H54 (cell line): ENCODE measurements around the gene OR6Q1.

ENCODE experiments used
- DNase-seq: peaks from one replicate; pipeline ENCODE4 v3.0.0; 2011; ENCODE audit warnings: low spot score, mixed read lengths; ENCODE audit not compliant: insufficient read length
- FAIRE-seq: peaks from 3 replicates; lab custom pipeline; 2011; peaks lifted over from hg19 to GRCh38; lab: Jason Lieb, UNC
- POLR2A ChIP-seq: IDR thresholded peaks from 2 replicates; pipeline ENCODE4 v1.6.1; 2011; ENCODE audit warnings: low read depth, mild to moderate bottlenecking, low read length

The OR6Q1 gene

GRCh38 chr11:58028687-58029411 is 1.9 kb upstream of the OR6Q1 start:
- TF ChIP-seq POLR2A, result no peak
- no peak for DNase-seq
- FAIRE-seq, result no peak

DNA sequence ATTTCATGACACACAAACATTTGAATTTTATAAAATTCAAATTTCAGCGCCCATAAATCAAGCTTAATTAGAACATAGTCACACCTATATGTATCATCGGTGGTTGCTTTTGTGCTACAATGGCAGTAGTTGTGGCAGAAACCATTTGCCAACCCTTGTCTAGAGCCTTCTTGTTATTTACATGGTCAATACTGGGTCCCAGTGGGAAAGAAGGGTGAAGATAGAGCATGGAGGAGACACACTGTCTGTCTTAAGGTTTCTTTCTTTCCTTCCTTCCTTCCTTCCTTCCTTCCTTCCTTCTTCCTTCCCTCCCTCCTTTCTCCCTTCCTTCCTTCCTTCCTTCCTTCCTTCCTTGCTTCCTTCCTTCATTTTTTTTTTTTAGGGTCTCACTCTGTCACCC is 3.7 kb downstream of the OR6Q1 start:
- no peak for TF ChIP-seq POLR2A
- DNase-seq (no peak), FAIRE-seq (no peak)

- DNase-seq, result no peak
- FAIRE-seq, result no peak
- TF ChIP-seq POLR2A, result no peak
Measured at GRCh38 chr11:58039589-58039988, 8.8 kb downstream of the OR6Q1 start.

- TF ChIP-seq POLR2A, result no peak
- DNase-seq, result no peak
- FAIRE-seq, result no peak
Measured at GRCh38 chr11:58043379-58043778, 12.6 kb downstream of the OR6Q1 start.

GRCh38 chr11:58046231-58046630 is 15.5 kb downstream of the OR6Q1 start:
- FAIRE-seq, result no peak

GRCh38 chr11:58047818-58048217 is 17.1 kb downstream of the OR6Q1 start:
- FAIRE-seq (no peak), DNase-seq (no peak)
- no peak for TF ChIP-seq POLR2A

More at GRCh38 chr11:58046231-58046630, 15.5 kb downstream of the OR6Q1 start:
- TF ChIP-seq POLR2A, result no peak
- no peak for DNase-seq

DNA sequence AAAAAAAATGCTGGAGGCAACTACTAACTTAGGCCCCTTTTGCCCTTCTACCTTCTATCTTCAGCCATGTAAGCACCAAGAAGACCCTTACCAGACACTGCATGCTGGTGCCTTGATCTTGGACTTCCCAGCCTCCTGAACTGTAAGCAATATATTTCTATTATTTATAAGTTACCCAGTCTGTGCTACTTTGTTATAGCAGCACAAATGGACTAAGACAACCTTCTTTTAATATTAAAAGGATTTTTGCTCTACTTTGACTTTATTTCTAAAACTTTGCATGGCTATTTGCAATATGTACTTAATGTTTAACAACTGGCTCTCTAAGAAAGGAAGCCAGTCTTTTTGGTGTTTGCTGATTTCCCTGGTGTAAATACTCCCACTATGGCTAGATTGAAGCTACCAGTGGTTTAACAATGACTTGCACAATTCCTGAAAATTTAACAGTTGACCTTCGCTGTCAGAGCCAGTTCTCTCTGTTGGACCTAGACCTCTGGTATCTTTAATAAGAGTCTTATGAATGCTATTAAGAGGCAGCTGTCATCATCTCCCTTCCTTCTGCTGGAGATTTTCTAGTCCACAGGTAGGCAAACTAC is 25.2 kb downstream of the OR6Q1 start:
- FAIRE-seq (no peak), DNase-seq (no peak)
- no peak for TF ChIP-seq POLR2A

GRCh38 chr11:58057481-58057880 is 26.7 kb downstream of the OR6Q1 start:
- DNase-seq (no peak), FAIRE-seq (no peak)
- TF ChIP-seq POLR2A, result no peak

GRCh38 chr11:58058276-58059006 is 27.7 kb downstream of the OR6Q1 start:
- no peak for TF ChIP-seq POLR2A
- no peak for DNase-seq
- FAIRE-seq, result no peak

DNA sequence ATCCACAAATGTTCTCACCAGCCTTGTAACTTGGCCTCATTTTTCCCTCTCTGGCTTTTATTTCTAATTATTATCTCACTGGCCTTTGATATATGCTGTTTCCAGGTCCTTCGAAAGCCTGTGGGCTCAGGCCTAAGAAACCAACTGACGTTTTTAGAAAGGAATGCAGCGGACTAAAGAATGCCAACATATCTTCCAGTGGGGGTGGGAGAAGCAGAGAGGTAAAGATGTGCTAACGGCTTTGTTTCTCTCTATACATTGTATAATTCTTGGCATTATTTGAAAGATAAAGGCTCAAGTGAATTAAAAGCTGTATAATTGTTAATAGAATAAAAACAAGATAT is 28.2 kb downstream of the OR6Q1 start:
- DNase-seq (peak; percentile 42), FAIRE-seq (no peak)
- no peak for TF ChIP-seq POLR2A

DNA sequence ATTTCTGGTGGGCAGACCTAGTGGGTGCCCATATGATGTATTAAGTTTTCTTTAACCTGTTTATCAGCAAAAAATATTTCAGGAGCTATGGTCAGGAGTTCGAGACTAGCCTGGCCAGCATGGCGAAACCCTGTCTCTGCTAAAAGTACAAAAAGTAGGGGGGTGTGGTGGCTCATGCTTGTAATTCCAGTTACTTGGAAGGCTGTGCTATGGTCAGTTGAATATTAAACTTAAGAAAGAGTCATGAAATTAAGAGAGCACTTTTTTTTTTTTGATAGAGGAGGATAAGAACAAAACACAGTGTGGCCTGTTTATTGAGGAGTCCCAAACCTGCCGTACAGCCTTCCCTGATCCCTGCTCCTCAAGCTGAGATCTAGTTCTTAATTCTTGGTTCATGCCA is 29.8 kb downstream of the OR6Q1 start:
- no peak for TF ChIP-seq POLR2A
- FAIRE-seq (no peak), DNase-seq (no peak)

GRCh38 chr11:58060939-58061672 is 30.4 kb downstream of the OR6Q1 start:
- no peak for TF ChIP-seq POLR2A
- FAIRE-seq (no peak), DNase-seq (no peak)

GRCh38 chr11:58061813-58062212 is 31.1 kb downstream of the OR6Q1 start:
- peak; percentile 52 for FAIRE-seq
- no peak for TF ChIP-seq POLR2A

GRCh38 chr11:58067685-58068084 is 36.9 kb downstream of the OR6Q1 start:
- no peak for FAIRE-seq
- no peak for TF ChIP-seq POLR2A
- no peak for DNase-seq

More at GRCh38 chr11:58061813-58062212, 31.1 kb downstream of the OR6Q1 start:
- peak; percentile 23 for DNase-seq
